OCI-LY7 (cell line): ENCODE data around the gene LMO3. TPM values are rescaled to one million over a fixed set of nuclear protein-coding genes. Genes with fewer than 3 reads are reported as not detected.

Experiments
- BruUV-seq: library from RNA; stranded (reverse); fragments of 400-500 nt; replicated peaks from 2 replicates; lab custom pipeline; 2021; lab: Mats Ljungman, UMichigan
- CTCF ChIA-PET: fragments of 300-600 bp; sonication (Branson Sonifier 250); formaldehyde crosslinking; loops from one replicate; lab custom pipeline; 2022; ENCODE audit warnings: antibody characterized with exemption; ENCODE audit not compliant: unreplicated experiment; lab: Charles Lee
- POLR2A ChIA-PET: fragments of 300-600 bp; sonication (Branson Sonifier 250); formaldehyde crosslinking; loops from one replicate; lab custom pipeline; 2022; ENCODE audit warnings: antibody characterized with exemption; lab: Charles Lee
- DNase-seq: peaks from one replicate; pipeline ENCODE4 v3.0.0-alpha.2; 2015; ENCODE audit warnings: low spot score
- H2AFZ ChIP-seq: fragments of 200-600 bp; sonication (generic), shearing (Covaris generic); 2 replicates; pipeline ENCODE4 v1.6.1; 2014; ENCODE audit warnings: mild to moderate bottlenecking, antibody characterized with exemption, low read length, moderate library complexity
- H3K27ac ChIP-seq: fragments of 200-600 bp; sonication (generic); 2 replicates; pipeline ENCODE4 v1.5.1; 2014; ENCODE audit warnings: mixed run types, low read depth, mild to moderate bottlenecking, moderate library complexity, low read length, inconsistent platforms; ENCODE audit not compliant: poor library complexity, severe bottlenecking
- H3K36me3 ChIP-seq: fragments of 200-600 bp; sonication (generic); 2 replicates; pipeline ENCODE4 v1.6.1; 2014; ENCODE audit warnings: mild to moderate bottlenecking, antibody characterized with exemption, low read length, moderate library complexity, mixed read lengths; ENCODE audit not compliant: insufficient read depth
- H3K4me1 ChIP-seq: fragments of 200-600 bp; sonication (generic); 2 replicates; pipeline ENCODE4 v1.5.1; 2014; ENCODE audit warnings: mild to moderate bottlenecking, low read length; ENCODE audit not compliant: insufficient read depth, poor library complexity, severe bottlenecking
- H3K4me2 ChIP-seq: fragments of 200-600 bp; sonication (generic); 2 replicates; pipeline ENCODE4 v1.6.1; 2014; ENCODE audit warnings: mild to moderate bottlenecking, low read length
- H3K4me3 ChIP-seq: fragments of 200-600 bp; sonication (generic); 2 replicates; pipeline ENCODE4 v1.5.1; 2014; ENCODE audit warnings: mild to moderate bottlenecking, low read depth, low read length; ENCODE audit not compliant: poor library complexity, severe bottlenecking
- H3K79me2 ChIP-seq: fragments of 200-600 bp; sonication (generic); 2 replicates; pipeline ENCODE4 v1.6.1; 2016; ENCODE audit warnings: low read depth, mild to moderate bottlenecking, low read length, moderate library complexity, mixed read lengths; ENCODE audit not compliant: insufficient read depth
- H3K9me2 ChIP-seq: fragments of 200-600 bp; sonication (generic); 2 replicates; pipeline ENCODE4 v1.6.1; 2016; ENCODE audit warnings: mild to moderate bottlenecking, low read length, mixed read lengths; ENCODE audit not compliant: insufficient read depth
- H3K9me3 ChIP-seq: fragments of 200-600 bp; sonication (generic); 2 replicates; pipeline ENCODE4 v1.6.1; 2014; ENCODE audit warnings: mild to moderate bottlenecking, mixed run types, low read length, mixed read lengths
- H4K20me1 ChIP-seq: fragments of 200-600 bp; sonication (generic); 2 replicates; pipeline ENCODE4 v1.6.1; 2014; ENCODE audit warnings: mild to moderate bottlenecking, antibody characterized with exemption, low read length, moderate library complexity, mixed read lengths; ENCODE audit not compliant: insufficient read depth
- EZH2phosphoT487 ChIP-seq: fragments of 200-600 bp; sonication (generic); IDR thresholded peaks from 2 replicates; pipeline ENCODE4 v1.6.1; 2018; ENCODE audit warnings: low read depth, borderline replicate concordance, mild to moderate bottlenecking, mixed run types, antibody characterized with exemption, low read length, moderate library complexity, mixed read lengths
- intact Hi-C: fragments of 100-400 bp; cut with micrococcal nuclease; formaldehyde crosslinking; loops from one replicate; pipeline ENCODE4 v1.10.0; 2022; ENCODE audit not compliant: unreplicated experiment
- total RNA-seq, 2 experiments: library from RNA; depleted of rRNA in 1 of 2; stranded (reverse); fragments of >200 nt in 1 of 2; shearing (Covaris generic) in 1 of 2; gene quantifications; 2 replicates each; pipeline ENCODE4 v1.2.3, GENCODE V29; 2014 to 2022
- TF ChIP-seq, protein P1 (sequence below): fragments of 200-600 bp; sonication (generic); conservative IDR thresholded peaks from 2 replicates; pipeline ENCODE4 v1.5.1; 2014; ENCODE audit warnings: mild to moderate bottlenecking, antibody characterized with exemption, low read length, moderate library complexity, mixed read lengths

Gene LMO3
- total RNA-seq, 2 experiments from 2014 or later, result 10.6 to 13.1 TPM

DNA sequence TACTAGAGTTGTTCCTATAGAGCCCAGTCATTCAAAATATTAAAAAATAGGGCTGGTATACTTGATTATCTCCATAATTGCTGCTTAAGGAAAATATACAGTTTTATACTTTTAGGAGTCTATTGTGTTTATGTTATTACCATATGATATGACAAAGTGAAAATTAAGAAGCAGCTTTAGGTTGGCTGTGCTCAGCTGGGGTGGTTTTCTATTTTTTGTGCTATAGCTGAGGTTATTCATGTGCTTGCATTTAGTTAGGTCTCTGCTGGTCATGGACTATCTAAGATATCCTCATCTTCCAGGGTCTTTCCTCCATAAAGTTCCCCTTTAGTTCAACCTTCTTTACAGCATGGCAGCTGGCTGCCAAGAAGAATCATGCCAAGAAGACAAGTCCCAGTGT lies 13.6 kb upstream of the LMO3 start:
- TF ChIP-seq, protein P1, sequence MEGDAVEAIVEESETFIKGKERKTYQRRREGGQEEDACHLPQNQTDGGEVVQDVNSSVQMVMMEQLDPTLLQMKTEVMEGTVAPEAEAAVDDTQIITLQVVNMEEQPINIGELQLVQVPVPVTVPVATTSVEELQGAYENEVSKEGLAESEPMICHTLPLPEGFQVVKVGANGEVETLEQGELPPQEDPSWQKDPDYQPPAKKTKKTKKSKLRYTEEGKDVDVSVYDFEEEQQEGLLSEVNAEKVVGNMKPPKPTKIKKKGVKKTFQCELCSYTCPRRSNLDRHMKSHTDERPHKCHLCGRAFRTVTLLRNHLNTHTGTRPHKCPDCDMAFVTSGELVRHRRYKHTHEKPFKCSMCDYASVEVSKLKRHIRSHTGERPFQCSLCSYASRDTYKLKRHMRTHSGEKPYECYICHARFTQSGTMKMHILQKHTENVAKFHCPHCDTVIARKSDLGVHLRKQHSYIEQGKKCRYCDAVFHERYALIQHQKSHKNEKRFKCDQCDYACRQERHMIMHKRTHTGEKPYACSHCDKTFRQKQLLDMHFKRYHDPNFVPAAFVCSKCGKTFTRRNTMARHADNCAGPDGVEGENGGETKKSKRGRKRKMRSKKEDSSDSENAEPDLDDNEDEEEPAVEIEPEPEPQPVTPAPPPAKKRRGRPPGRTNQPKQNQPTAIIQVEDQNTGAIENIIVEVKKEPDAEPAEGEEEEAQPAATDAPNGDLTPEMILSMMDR, result no peak
- TF ChIP-seq EZH2phosphoT487, result no peak

DNA sequence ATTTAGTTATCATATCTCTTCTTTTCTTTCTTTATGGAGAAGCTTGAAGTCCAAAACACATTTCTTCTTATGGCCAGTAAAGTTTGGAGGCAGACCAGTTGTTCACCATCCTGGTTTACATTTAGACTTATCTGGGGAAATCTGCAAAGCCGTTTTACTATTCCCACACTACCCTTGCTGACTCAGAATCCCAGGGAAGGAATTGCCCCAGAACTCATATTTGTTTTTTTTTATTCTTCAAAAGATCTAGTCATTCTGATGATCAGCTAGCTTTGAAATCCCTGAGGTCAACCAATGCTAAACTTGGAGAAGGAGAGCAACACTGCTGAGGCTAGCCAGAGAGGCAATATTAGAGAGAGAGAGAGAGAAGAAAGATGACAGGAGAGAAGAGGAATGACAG lies 12.3 kb upstream of the LMO3 start:
- no TSS peak for BruUV-seq
- Histone ChIP-seq H3K4me1 (peaks cover 20% of the 10 kb centered on the region), H3K4me2 (no peak overlapping the region), H3K36me3 (no peaks in the 10 kb centered on the region), H3K79me2 (no peaks in the 10 kb centered on the region), H3K27ac (no peak overlapping the region), H2AFZ (no peak overlapping the region), H3K4me3 (no peak overlapping the region), H3K9me2 (no peaks in the 10 kb centered on the region), H3K9me3 (peaks cover 7% of the 10 kb centered on the region; the same call in 1 of the 2 replicates), H4K20me1 (no peaks in the 10 kb centered on the region)
- TF ChIP-seq EZH2phosphoT487, result no peak
- TF ChIP-seq, protein P1, result no peak
- POLR2A ChIA-PET, result interaction anchor here (2.2 kb wide), 1 partner anchor 11 kb away, joined by 12 read pairs; no protein-coding TSS in a partner anchor
- CTCF ChIA-PET, result no interaction called here
- intact Hi-C loops, result no loop called here
- no peak for DNase-seq

More for the DNA sequence above, 13.6 kb upstream of the LMO3 start:
- Histone ChIP-seq H3K4me1 (peaks cover 14% of the 10 kb centered on the region), H3K4me2 (no peak overlapping the region), H3K9me3 (peaks cover 7% of the 10 kb centered on the region; the same call in 1 of the 2 replicates), H3K36me3 (no peaks in the 10 kb centered on the region), H3K27ac (no peak overlapping the region), H3K9me2 (no peaks in the 10 kb centered on the region), H4K20me1 (no peaks in the 10 kb centered on the region), H2AFZ (no peak overlapping the region), H3K79me2 (no peaks in the 10 kb centered on the region), H3K4me3 (no peak overlapping the region)
- ChIA-PET POLR2A (interaction anchor here (0.9 to 2.2 kb wide), 4 partner anchors 9 to 28 kb away, joined by 3 to 12 read pairs (median 6); no protein-coding TSS in a partner anchor), CTCF (no interaction called here)
- intact Hi-C loops, result no loop called here
- DNase-seq, result no peak
- no TSS peak for BruUV-seq

DNA sequence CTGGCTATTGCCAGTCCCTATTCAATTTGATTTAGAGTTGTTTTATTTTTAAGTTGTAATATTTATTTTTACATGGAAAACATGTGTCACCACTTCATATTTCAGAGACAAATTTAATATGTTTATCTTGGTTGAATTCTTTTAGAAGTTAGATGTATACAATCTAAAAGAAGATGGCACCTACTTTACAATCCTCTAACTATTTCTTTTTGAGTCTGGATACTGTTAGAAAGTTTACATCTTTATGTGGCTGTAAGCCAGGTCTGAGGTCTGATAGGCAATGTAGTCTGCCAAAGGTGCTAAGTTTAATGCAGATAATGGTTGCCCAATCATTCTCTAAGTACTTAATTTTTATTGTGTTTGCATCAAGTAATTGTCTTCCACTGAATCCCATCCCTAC lies 7.2 kb upstream of the LMO3 start:
- Histone ChIP-seq H3K9me3 (no peaks in the 10 kb centered on the region), H4K20me1 (no peaks in the 10 kb centered on the region), H3K4me2 (no peak overlapping the region), H3K27ac (no peak overlapping the region), H2AFZ (peak overlapping the region; percentile 40; the same call in 1 of the 2 replicates), H3K36me3 (no peaks in the 10 kb centered on the region), H3K4me3 (no peak overlapping the region), H3K4me1 (peaks cover 62% of the 10 kb centered on the region), H3K9me2 (no peaks in the 10 kb centered on the region), H3K79me2 (no peaks in the 10 kb centered on the region)
- TF ChIP-seq EZH2phosphoT487, result no peak
- TF ChIP-seq, protein P1, result no peak
- ChIA-PET POLR2A (interaction anchor here (0.6 to 3.1 kb wide), 9 partner anchors 9 to 1045 kb away, joined by 3 to 12 read pairs (median 4); no protein-coding TSS in a partner anchor), CTCF (no interaction called here)
- intact Hi-C loops, result no loop called here
- no peak for DNase-seq
- no TSS peak for BruUV-seq
